ENCODE measurements around the gene ARHGAP20.
"Not testable (repeated sequence)": the region's sequence is repeated elsewhere in the genome, so short reads cannot be mapped to it uniquely, and the experiment has no call there.

Gene ARHGAP20

GRCh38 chr11:110713449-110713776 lies 1.2 kb upstream of the ARHGAP20 start:
- DNase-seq (ENCODE audit: low read depth), result no peak

GRCh38 chr11:110712659-110713448 lies 617 bp upstream of the ARHGAP20 start:
- no peak for DNase-seq (ENCODE audit: low read depth)

- DNase-seq (ENCODE audit: low read depth), result no peak
Observed at GRCh38 chr11:110711448-110711775, 825 bp downstream of the ARHGAP20 start.

GRCh38 chr11:110710628-110711381 lies 1.4 kb downstream of the ARHGAP20 start:
- DNase-seq (ENCODE audit: low read depth), result no peak

- no peak for DNase-seq (ENCODE audit: low read depth)
Observed at GRCh38 chr11:110704210-110704864, 7.9 kb downstream of the ARHGAP20 start.

GRCh38 chr11:110691926-110692325 lies 20.3 kb downstream of the ARHGAP20 start:
- DNase-seq (ENCODE audit: low read depth), result no peak

- DNase-seq (ENCODE audit: low read depth), result no peak
Observed at GRCh38 chr11:110689306-110689705, 22.9 kb downstream of the ARHGAP20 start.

- no peak for DNase-seq (ENCODE audit: low read depth)
Observed at GRCh38 chr11:110679323-110679975, 32.8 kb downstream of the ARHGAP20 start.

- no peak for DNase-seq (ENCODE audit: low read depth)
Observed at GRCh38 chr11:110675548-110675947, 36.7 kb downstream of the ARHGAP20 start.

- DNase-seq (ENCODE audit: low read depth), result no peak
Observed at GRCh38 chr11:110665689-110666465, 46.4 kb downstream of the ARHGAP20 start.

- no peak for DNase-seq (ENCODE audit: low read depth)
Observed at GRCh38 chr11:110655967-110656366, 56.3 kb downstream of the ARHGAP20 start.

GRCh38 chr11:110654456-110654855 lies 57.8 kb downstream of the ARHGAP20 start:
- DNase-seq (ENCODE audit: low read depth), result no peak

GRCh38 chr11:110645253-110645652 lies 67.0 kb downstream of the ARHGAP20 start:
- DNase-seq (ENCODE audit: low read depth), result no peak

- no peak for DNase-seq (ENCODE audit: low read depth)
Observed at GRCh38 chr11:110634370-110634769, 77.9 kb downstream of the ARHGAP20 start.

- DNase-seq (ENCODE audit: low read depth), result no peak
Observed at GRCh38 chr11:110631551-110631950, 80.7 kb downstream of the ARHGAP20 start.

- no peak for DNase-seq (ENCODE audit: low read depth)
Observed at GRCh38 chr11:110629594-110629993, 82.6 kb downstream of the ARHGAP20 start.

GRCh38 chr11:110621826-110622225 lies 90.4 kb downstream of the ARHGAP20 start:
- no peak for DNase-seq (ENCODE audit: low read depth)

GRCh38 chr11:110619366-110619765 lies 92.9 kb downstream of the ARHGAP20 start:
- not testable (repeated sequence) for DNase-seq (ENCODE audit: low read depth)

GRCh38 chr11:110614031-110614430 lies 98.2 kb downstream of the ARHGAP20 start:
- DNase-seq (ENCODE audit: low read depth), result no peak

GRCh38 chr11:110613197-110613918 lies 98.9 kb downstream of the ARHGAP20 start:
- DNase-seq (ENCODE audit: low read depth), result no peak

GRCh38 chr11:110606415-110606814 lies 105.8 kb downstream of the ARHGAP20 start:
- DNase-seq (ENCODE audit: low read depth), result no peak

Measured in activated T-helper 1 cell treated with Interleukin-2 at 50 U/mL for 16 hours (primary cell).